ENCODE data around the gene PACS1.
"Not testable (repeated sequence)": the region's sequence is repeated elsewhere in the genome, so short reads cannot be mapped to it uniquely, and the experiment has no call there.

The PACS1 gene

DNA sequence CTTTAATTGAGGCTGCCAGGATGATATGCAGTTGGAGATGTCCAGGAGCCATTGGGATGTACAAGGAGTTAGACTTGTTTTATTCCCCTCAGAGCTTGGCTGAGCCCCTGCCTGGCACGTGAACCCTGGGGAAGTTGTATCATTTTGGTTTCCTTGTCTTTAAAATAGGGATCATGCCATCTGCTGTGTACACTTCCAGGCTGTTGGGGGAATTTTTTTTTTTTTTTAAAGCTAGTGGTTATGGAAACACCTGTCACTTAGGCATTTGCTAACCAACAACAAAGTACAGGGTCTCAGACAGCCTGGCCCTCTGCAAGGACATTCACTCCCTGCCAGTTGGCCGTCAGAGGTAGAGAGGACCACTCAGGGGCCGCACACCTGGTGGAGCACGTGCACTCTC lies 189.9 kb downstream of the PACS1 start:
- no peak for DNase-seq (ENCODE audit: low read depth)

DNA sequence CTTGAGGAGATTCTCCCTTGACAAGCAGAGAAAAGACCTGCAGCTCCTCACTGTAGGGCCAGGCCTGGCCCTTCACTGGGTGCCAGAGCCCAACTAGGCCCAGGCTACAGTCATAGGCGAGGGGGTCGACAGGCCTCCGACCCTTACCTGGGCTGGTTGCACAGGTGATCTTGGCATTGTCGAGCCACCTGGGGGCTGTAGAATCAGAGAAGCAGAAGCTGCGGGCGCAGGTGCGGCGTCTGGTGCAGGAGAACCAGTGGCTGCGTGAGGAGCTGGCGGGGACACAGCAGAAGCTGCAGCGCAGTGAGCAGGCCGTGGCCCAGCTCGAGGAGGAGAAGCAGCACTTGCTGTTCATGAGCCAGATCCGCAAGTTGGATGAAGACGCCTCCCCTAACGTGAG lies 191.5 kb downstream of the PACS1 start:
- DNase-seq (ENCODE audit: low read depth), result no peak

DNA sequence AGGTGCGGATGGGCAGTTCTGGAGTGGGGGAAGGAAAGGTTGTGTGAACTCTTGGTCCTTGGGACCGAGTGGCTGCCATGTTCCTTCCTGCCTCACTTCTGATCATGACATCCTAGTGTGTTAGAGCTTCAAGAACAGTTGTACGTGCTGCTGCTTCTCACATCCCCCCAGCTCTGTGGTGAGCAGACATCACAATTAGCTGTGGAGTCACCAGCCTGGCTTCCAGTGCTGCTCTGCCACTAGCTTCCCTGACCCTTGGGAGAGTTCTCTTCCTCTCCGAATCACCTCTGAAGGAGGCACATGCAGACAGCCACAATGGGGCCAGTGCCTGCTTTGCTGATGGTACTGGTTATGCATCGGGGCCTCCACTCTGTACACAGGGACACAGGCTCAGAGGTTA lies 192.1 kb downstream of the PACS1 start:
- no peak for DNase-seq (ENCODE audit: low read depth)

DNA sequence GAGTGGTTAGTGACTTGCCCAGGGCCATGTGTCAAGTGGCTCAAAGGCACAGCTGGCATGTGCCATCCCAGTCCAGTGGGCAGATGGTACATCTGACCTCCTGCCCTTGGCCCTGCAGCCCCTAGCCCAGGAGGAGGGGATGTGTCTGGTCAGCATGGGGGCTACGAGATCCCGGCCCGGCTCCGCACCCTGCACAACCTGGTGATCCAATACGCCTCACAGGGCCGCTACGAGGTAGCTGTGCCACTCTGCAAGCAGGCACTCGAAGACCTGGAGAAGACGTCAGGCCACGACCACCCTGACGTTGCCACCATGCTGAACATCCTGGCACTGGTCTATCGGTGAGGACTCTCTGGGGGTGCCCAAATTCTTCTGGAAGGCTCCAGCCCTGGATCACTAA lies 192.6 kb downstream of the PACS1 start:
- DNase-seq (ENCODE audit: low read depth), result no peak

DNA sequence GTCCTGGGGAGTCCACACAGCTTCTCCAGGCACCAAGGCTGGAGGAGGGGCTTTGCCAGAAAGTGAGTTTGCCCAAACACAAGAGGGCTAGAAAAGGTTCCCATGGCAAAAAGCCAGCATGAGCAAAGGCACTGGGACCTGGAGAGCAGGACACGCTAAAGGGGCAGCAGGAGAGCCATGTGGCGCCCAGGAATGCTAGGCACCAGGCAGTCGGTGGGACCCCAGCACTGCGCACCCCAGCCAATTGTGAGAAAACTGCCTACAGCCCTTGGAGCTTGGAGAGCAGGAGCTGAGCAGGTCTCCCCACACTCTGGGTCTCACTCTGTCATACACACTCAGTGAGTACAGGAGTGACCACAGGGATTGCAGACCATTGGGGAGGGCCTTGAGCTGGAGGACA lies 193.2 kb downstream of the PACS1 start:
- DNase-seq (ENCODE audit: low read depth), result no peak

DNA sequence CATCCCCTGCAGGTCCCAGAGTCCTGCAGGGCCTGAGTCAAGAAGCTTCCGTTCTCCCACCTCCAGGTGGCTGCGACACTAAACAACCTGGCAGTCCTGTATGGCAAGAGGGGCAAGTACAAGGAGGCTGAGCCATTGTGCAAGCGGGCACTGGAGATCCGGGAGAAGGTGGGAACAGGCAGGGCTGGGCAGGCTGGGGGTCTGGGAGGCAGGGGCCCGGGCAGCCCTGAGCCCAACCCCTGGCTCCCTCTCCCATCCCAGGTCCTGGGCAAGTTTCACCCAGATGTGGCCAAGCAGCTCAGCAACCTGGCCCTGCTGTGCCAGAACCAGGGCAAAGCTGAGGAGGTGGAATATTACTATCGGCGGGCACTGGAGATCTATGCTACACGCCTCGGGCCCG lies 193.7 kb downstream of the PACS1 start:
- DNase-seq (ENCODE audit: low read depth), result no peak

DNA sequence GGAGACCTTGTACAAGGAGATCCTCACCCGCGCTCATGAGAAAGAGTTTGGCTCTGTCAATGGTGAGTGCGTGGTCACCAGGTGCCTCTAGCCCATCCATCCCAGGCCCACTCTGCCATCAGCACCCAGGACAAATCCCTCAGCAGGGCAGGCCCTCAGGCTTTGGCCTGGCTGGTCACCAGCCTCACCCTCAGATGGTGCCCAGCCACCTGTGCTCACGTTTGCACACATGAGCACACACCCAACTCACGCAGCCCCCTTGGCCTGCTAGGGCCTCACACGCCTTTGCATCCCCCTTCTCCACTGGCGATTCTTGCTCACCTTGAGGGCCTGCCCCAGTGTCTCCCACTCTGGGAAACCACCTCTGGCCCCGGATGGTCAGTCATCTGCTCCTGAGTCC lies 194.3 kb downstream of the PACS1 start:
- no peak for DNase-seq (ENCODE audit: low read depth)

DNA sequence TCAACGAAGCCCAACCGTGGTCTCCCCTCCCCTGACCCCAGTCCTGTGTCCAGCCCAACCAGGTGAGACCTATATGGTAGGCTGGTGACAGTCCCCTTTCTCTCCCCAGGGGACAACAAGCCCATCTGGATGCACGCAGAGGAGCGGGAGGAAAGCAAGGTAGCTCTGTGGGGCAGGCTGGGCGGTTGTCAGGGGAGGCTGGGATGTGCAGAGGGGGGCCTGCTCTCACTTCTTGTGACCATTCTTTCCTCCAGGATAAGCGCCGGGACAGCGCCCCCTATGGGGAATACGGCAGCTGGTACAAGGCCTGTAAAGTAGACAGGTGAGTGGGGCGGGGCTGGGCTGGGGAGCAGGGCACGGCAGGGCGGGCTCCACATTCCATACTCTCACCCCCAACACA lies 194.8 kb downstream of the PACS1 start:
- DNase-seq (ENCODE audit: low read depth), result no peak

DNA sequence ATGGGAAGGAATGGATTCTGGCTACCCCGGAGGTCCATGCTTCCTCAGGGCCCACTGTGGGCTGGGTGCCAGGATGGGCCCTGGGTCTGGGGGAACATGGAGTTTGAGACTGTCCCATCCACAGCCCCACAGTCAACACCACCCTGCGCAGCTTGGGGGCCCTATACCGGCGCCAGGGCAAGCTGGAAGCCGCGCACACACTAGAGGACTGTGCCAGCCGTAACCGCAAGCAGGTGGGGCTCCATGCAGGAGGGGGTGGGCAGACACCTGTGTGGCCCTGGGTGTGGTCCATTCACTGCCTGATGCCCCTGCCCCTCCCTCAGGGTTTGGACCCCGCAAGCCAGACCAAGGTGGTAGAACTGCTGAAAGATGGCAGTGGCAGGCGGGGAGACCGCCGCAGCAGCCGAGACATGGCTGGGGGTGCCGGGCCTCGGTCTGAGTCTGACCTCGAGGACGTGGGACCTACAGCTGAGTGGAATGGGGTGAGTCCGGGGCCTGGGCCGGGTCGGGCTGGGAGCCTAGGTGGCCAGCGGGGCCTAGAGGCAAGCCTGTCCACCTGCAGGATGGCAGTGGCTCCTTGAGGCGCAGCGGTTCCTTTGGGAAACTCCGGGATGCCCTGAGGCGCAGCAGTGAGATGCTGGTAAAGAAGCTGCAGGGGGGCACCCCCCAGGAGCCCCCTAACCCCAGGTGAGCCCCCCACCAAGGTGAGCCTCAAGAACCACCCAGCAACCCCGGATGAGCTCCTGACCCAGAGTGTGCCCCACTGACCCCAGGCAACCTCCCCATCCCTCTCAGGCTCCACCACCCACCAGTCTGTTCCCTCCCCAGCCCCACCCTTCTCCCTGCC lies 195.7 kb downstream of the PACS1 start:
- DNase-seq (ENCODE audit: low read depth), result no peak

DNA sequence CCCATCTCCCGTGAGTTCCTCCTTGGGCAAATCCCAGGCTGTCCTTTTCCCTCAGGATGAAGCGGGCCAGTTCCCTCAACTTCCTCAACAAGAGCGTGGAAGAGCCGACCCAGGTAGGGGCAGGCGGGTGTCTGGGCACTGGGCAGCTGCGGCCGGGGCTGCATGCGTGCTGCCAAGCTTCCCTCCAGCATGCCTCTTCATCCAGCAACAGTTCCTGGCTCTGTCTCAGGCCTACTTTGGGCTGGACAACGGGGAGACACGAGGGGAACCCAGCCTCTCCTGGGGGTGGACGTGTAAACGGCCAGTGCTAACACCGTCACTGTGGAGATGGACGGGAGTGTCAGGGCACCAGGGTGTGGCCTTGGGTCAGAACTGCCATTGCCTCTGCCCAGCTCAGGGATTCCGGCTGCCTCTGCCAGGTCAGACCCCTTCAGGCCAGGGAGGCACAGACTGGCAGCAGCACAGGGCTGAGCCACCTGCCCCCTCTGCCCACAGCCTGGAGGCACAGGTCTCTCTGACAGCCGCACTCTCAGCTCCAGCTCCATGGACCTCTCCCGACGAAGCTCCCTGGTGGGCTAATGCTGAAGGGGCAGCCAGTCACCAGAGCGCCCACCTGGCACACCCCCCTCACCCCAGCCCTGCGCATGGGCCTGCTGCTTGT lies 196.4 kb downstream of the PACS1 start:
- DNase-seq (ENCODE audit: low read depth), result no peak

DNA sequence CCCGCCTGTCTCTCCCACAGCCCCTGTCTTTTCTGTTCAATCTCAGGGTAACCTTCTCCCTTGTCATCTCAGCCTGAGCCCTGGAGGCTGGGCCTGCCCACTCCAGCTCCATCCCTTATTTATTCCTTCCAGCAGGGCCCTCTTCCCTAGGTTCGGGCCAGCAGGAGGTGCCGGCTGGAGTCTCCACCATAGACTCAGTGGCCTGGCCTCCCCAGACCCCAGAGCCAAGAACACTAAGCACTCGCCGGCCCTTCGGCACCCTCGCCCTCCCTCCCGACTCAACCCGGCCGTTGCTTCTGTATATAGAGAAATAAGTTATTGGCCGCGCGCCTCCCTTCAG lies 196.9 kb downstream of the PACS1 start:
- DNase-seq (ENCODE audit: low read depth), result no peak

DNA sequence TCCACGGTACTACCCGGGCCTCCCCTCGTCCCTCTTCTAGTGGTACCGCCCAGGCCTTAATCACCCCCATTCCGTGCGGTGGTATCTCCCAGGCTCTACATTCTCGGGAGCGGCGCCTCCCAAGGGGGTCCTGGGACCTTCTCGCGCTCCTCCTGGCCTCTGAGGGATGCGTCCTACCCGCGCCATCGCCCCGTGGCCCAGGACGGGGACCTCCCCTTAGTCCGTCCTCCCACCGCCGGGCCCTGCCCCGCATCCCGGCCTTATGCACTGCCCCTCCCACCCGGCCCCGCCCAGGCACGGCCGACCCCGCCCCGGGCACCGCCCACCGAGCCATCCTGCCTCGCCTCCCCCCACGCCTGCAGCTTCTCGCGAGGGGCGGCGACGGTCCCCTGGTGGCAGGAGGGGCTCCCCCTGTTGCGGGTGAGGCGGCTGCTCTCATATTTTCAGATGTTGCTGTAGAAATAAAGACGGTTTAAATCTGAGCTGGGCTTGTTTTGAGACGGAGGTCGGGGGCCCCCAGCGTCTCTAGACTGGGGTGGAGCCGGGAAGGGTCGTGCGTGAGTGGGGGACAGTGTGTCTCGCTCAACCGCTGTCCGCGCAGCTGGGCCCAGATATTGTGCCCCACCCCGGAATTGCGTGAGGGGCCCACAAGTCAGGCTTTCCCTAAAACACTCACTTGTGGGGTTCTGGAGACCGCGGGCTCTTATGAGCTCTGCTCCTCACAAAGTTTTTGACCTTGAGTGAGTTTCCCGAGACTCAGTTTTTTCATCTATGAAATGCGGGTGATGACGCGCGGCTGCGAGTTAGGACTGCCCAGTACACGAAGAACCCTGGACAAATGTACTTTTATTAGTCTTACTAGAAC lies 197.5 kb downstream of the PACS1 start:
- DNase-seq (ENCODE audit: low read depth), result peak; percentile 89

DNA sequence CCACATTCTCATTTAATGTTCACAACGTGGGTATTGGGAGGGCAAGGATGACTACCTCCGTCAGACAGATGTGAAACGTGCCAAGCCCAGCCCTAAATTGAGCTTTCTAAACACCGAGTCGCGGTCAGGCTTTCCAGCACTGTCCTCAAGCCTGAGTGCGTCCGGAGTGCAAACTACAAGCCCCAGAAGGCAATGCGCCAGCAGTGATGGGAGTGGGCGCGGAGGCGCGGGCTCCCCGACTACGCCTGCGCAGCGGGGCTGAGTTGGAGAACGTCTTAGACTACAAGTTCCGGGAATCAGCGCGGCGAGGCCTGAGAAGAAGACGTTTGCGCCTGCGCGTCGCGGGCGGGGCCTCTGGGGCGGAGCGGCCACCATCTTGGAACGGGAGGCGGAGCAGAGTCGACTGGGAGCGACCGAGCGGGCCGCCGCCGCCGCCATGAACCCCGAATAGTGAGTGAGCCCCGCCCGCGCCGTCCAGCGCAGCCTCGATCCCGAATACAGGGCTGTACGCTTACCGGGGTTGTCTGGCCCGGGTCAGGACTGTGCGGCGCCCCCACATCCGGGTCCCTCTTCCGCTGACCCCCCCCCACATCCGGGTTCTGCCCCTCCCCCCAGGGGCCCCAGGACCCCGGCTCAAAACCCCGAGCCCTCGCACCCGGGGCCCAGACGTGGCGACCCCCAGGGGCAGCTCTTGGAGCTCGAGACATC lies 198.3 kb downstream of the PACS1 start, which contains the start of gene RAB1B:
RAB1B (plus strand) TSS at position 396 of the 708 bp plus-strand sequence; CDS start at position 437, 41 bp downstream.
- DNase-seq (ENCODE audit: low read depth), result peak; percentile 99

DNA sequence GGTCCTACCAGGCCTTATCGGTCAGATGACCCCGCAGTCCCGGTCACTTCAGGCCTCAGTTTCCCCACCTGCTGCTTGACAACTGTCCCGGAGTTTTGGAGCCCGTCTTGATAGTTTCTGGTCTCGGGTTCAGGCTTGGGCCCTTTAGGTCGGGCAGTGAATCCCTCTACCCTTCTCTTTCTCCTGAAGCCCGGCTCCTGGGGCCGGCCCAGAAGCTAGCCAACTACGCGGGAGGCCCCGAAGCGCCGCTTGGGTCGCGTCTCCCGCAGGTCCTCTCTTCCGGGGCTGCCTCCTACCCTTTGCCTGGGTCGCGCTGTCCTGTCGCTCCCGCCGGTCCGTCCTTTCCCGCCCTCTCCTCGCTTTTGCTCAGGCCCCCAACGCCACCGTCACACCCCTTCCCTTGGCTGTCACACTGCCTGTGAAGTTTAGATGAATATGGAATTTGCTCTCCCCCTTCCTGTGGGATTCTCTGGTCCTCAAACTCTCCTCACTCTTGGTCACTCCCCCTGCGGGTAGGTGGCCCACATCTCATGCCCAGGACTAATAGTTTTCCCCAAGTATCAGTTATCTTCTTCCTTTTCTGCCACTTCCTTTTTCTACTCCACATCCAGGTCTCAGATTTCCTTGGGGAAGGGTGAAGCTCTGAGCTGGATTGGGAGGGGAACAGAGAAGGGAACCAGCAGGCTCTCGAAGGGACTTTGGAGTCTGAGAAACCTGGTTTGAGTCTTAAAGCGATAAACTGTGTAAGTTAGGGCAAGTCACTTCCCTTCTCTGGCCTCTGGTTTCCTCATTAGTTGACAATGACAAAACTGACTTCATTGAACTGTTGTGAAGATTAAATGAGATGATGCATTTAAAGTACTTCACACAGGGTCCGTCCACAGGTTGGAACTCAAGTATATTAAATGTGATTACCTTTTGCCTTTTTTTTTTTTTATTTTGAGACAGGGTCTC lies 199.2 kb downstream of the PACS1 start:
- DNase-seq (ENCODE audit: low read depth), result peak; percentile 72

DNA sequence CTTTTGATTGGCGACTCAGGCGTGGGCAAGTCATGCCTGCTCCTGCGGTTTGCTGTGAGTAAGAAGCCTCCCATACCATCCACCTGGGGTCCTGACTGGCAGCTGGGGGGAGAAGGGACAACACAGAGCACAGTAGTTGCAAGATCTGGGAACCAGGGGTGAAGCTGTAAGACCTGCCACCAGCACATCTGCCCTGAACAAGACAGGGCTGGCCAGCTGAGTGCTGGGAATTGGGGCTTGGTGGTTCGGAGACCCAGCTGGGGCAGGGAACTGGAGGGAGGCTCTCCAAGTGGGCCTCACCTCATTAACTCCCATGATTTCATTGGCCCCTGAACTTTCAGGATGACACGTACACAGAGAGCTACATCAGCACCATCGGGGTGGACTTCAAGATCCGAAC lies 201.7 kb downstream of the PACS1 start:
- DNase-seq (ENCODE audit: low read depth), result no peak

DNA sequence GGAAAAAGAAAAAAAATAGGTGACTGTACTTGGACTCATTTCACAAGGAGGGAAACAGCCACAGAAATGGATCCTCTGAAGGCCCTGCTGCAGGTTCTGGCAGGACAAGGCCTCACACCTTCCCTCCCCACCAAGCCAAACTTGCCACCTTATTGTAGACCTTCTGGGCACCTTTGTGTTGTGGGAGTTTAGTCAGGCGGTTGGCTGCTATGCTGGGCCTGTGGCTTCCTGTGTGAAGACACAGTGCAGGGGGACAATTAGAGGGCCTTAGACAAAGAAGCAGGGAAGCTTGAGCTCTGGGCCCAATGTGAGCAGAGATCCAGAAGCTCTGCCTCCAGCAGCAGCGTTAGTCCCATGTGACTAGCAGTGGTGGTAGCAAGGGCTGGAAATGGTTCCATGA lies 202.5 kb downstream of the PACS1 start:
- no peak for DNase-seq (ENCODE audit: low read depth)

DNA sequence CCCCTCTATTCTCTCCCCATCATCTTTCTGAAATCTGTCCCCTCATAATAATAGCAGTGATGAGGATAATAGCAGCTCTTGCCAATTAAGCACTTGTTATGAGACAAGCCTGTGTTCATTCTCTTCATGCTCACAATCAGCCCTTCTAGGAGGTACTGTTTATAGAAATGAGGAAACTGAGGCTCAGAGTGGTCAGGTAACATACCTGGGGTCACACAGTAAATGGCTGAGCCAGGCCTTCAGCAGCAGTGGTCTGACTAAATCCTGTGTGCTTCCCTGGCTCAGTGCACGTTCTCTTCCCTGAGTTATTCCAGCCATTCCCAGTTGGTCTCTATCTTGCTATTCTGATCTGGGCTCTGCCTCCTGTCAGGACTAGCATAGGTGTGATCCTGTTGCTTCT lies 204.1 kb downstream of the PACS1 start:
- DNase-seq (ENCODE audit: low read depth), result no peak

DNA sequence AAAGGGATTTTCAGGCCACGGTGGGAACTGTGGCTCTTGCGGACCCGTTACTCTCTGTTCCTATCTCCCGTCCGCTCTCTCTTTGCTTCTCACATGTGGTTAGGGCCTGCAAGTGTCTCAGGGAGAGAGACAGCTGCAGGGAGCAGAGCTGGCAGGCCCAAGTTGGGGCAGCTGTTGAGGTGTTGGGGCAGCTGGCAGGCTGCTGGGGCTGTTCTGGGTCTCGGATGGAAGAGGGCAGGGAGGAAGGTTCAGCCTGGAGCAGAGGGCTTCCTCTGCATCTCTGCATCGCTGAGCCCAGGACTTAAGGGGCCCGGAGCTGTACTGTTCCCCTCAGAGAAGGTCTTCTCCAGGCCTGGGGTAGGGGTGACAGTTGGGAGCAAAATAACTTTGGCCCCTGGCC lies 205.3 kb downstream of the PACS1 start:
- no peak for DNase-seq (ENCODE audit: low read depth)

DNA sequence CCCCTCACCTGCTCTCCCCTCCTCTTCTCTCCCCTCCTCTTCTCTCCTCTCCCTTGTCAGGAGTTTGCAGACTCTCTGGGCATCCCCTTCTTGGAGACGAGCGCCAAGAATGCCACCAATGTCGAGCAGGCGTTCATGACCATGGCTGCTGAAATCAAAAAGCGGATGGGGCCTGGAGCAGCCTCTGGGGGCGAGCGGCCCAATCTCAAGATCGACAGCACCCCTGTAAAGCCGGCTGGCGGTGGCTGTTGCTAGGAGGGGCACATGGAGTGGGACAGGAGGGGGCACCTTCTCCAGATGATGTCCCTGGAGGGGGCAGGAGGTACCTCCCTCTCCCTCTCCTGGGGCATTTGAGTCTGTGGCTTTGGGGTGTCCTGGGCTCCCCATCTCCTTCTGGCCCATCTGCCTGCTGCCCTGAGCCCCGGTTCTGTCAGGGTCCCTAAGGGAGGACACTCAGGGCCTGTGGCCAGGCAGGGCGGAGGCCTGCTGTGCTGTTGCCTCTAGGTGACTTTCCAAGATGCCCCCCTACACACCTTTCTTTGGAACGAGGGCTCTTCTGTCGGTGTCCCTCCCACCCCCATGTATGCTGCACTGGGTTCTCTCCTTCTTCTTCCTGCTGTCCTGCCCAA lies 206.0 kb downstream of the PACS1 start:
- DNase-seq (ENCODE audit: low read depth), result no peak

DNA sequence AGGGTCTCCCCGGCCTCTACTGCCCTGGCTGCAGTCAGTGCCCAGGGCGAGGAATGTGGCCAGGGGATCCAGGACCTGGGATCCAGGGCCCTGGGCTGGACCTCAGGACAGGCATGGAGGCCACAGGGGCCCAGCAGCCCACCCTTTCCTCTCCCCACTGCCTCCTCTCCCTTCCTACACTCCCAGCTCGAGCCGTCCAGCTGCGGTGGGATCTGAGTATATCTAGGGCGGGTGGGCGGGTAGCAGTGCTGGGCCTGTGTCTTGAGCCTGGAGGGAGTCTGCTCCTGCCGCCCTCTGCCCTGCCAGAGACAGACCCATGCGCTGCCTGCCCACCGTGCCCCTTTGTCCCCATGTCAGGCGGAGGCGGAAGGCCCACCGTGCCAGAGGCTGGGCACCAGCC lies 206.5 kb downstream of the PACS1 start:
- not testable (repeated sequence) for DNase-seq (ENCODE audit: low read depth)

Measured in EH (cell line).